Chondrocyte (in vitro differentiated cells): Measurements from ENCODE around the gene SLBP. TPM values are rescaled to one million over a fixed set of nuclear protein-coding genes. Genes with fewer than 3 reads are reported as not detected.

ENCODE experiments used
- DNase-seq: peaks from one replicate; pipeline ENCODE4 v3.0.0; 2021; ENCODE audit warnings: mixed read lengths, low spot score
- H3K27ac Mint-ChIP-seq: one replicate; pipeline ENCODE4 v1.8.0; 2021; ENCODE audit warnings: mild to moderate bottlenecking, moderate library complexity, mixed read lengths; ENCODE audit not compliant: unreplicated experiment
- H3K27me3 Mint-ChIP-seq: 2 replicates; pipeline ENCODE4 v1.8.0; 2021; ENCODE audit warnings: low read depth, mixed read lengths
- H3K36me3 Mint-ChIP-seq: 2 replicates; pipeline ENCODE4 v1.8.0; 2021; ENCODE audit warnings: low read depth, mixed read lengths
- H3K4me1 Mint-ChIP-seq: 2 replicates; pipeline ENCODE4 v1.8.0; 2021; ENCODE audit warnings: low read depth, mild to moderate bottlenecking, mixed read lengths
- H3K4me3 Mint-ChIP-seq: one replicate; pipeline ENCODE4 v1.8.0; 2021; ENCODE audit warnings: mild to moderate bottlenecking, moderate library complexity, mixed read lengths; ENCODE audit not compliant: unreplicated experiment
- H3K9me3 Mint-ChIP-seq: 2 replicates; pipeline ENCODE4 v1.8.0; 2021; ENCODE audit warnings: low read depth, mixed read lengths
- CTCF ChIP-seq: fragments of 200-600 bp; sonication (generic); IDR thresholded peaks from 2 replicates; pipeline ENCODE4 v1.5.0; 2021; ENCODE audit warnings: antibody characterized with exemption, mild to moderate bottlenecking, moderate library complexity
- total RNA-seq: library from RNA; stranded (reverse); gene quantifications from 3 replicates; pipeline ENCODE4 v1.2.1, GENCODE V29; 2021

SLBP gene
- total RNA-seq, 1 donor from 2014 or later = 48.7 TPM

- Mint-ChIP-seq H3K36me3 (no peaks in the 10 kb centered on the region), H3K27me3 (no peaks in the 10 kb centered on the region), H3K4me1 (no peaks in the 10 kb centered on the region), H3K27ac (no peak overlapping the region), H3K9me3 (no peaks in the 10 kb centered on the region), H3K4me3 (no peak overlapping the region)
- no peak for TF ChIP-seq CTCF
- DNase-seq = no peak
Observed at GRCh38 chr4:1751155-1751918, 39.2 kb upstream of the SLBP start.

GRCh38 chr4:1750381-1751154, 38.4 kb upstream of the SLBP start:
- Mint-ChIP-seq H3K27me3 (no peaks in the 10 kb centered on the region), H3K4me3 (no peak overlapping the region), H3K4me1 (no peaks in the 10 kb centered on the region), H3K27ac (no peak overlapping the region), H3K9me3 (no peaks in the 10 kb centered on the region), H3K36me3 (no peaks in the 10 kb centered on the region)
- no peak for TF ChIP-seq CTCF
- no peak for DNase-seq

- no peak for DNase-seq
- H3K4me1 Mint-ChIP-seq = no peaks in the 10 kb centered on the region
- H3K4me3 Mint-ChIP-seq = no peak overlapping the region
- TF ChIP-seq CTCF = no peak
- H3K9me3 Mint-ChIP-seq = no peaks in the 10 kb centered on the region
- no peak overlapping the region for H3K27ac Mint-ChIP-seq
- H3K27me3 Mint-ChIP-seq = no peaks in the 10 kb centered on the region
- H3K36me3 Mint-ChIP-seq = no peaks in the 10 kb centered on the region
Observed at GRCh38 chr4:1749826-1750225, 37.7 kb upstream of the SLBP start.

- H3K27ac Mint-ChIP-seq = no peak overlapping the region
- no peak for DNase-seq
- no peak for TF ChIP-seq CTCF
- H3K36me3 Mint-ChIP-seq = no peaks in the 10 kb centered on the region
- no peaks in the 10 kb centered on the region for H3K4me1 Mint-ChIP-seq
- no peaks in the 10 kb centered on the region for H3K9me3 Mint-ChIP-seq
- H3K27me3 Mint-ChIP-seq = no peaks in the 10 kb centered on the region
- no peak overlapping the region for H3K4me3 Mint-ChIP-seq
Observed at GRCh38 chr4:1749370-1749769, 37.3 kb upstream of the SLBP start.

- no peaks in the 10 kb centered on the region for H3K9me3 Mint-ChIP-seq
- H3K4me3 Mint-ChIP-seq = no peak overlapping the region
- no peak for DNase-seq
- TF ChIP-seq CTCF = peak; percentile 94
- H3K27ac Mint-ChIP-seq = no peak overlapping the region
- no peaks in the 10 kb centered on the region for H3K4me1 Mint-ChIP-seq
- H3K36me3 Mint-ChIP-seq = no peaks in the 10 kb centered on the region
- no peaks in the 10 kb centered on the region for H3K27me3 Mint-ChIP-seq
Observed at GRCh38 chr4:1748465-1748995, 36.4 kb upstream of the SLBP start.
